COLO829 (cell line): ENCODE data around the gene IKZF1.
"Not testable (repeated sequence)": the region's sequence is repeated elsewhere in the genome, so short reads cannot be mapped to it uniquely, and the experiment has no call there.

Experiments
- DNase-seq: peaks from one replicate; pipeline ENCODE4 v3.0.0; 2012; ENCODE audit warnings: low spot score

The IKZF1 gene

DNA sequence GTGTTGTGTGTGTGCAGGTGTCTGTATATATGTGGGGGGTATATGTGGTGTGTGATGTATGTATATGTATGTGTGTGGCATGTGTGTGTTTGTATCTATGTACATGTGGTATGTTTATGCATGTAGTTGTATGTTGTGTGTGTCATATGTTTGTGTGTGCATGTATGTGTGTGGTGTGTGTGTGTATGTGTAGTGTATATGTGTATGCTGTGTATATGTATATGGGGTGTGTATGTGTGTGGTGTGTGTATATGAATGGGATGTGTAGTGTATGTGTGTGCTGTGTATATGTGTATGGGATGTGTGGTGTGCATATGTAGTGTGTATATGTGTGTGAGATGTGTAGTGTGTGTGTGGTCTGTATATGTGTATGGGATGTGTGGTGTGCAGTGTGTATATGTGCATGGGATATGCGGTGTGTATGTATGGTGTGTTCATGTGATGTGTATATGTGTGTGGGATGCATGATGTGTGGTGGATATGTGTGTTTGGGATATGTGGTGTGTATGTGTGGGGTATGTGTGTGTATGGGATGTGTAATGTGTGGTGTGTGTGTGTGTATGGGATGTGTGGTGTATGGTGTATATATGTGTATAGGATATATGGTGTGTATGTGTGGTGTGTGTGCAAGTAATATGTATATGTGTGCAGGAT is 30.0 kb downstream of the IKZF1 start:
- no peak for DNase-seq

GRCh38 chr7:50335230-50335794 is 30.8 kb downstream of the IKZF1 start:
- no peak for DNase-seq

GRCh38 chr7:50335795-50336754 is 31.6 kb downstream of the IKZF1 start:
- DNase-seq: no peak

DNA sequence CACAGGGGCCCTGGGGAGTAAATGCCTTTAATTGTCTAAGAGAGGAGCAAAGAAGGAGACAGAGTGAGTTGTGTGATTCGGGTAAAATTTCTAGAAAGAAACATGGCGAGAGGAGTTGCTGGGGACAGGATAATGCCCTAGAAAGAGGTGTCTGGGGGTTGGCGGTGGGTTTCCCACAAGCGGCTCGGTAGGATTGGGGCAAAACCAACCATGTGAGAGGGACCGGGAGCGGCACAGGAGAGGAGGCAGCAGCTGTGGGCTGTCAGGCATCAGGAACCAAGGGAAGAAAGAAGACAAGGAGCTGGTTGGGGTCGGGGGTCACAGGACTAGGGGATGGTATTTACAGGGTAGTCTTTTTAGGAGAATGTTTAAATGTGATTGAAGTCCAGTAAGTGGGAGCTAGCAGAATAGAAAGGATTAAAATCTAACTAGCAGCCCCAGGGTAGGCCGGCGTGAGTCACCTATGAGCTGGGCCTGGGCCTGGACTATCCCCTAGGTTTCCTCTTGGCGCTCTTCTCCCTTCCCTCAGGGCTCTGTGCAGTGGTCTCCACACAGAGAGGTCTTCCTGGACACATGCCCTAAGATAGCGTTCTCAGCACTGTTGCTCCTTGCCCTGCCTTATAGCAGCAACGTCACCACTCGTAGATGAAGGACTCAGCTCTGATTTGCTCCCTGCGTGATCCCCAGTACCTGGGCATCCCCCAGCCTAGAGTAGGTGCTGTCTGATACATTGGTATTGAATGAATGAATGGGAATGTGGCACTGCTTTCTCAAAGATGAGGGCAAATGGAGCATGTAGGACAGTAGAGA is 32.6 kb downstream of the IKZF1 start:
- DNase-seq: no peak

DNA sequence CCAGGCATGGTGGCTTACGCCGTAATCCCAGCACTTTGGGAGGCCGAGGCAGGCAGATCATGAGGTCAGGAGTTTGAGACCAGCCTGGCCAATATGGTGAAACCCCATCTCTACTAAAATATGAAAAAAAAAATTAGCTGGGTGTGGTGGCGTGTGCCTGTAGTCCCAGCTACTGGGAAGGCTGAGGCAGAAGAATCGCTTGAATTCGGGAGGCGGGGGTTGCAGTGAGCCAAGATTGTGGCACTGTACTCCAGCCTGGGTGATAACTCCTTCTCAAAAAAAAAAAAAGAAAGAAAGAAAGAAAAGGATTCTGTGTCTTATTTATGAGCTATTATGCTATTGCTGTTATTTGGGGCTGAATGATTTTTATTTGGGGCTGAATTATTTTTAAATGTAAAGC is 35.0 kb downstream of the IKZF1 start:
- not testable (repeated sequence) for DNase-seq

DNA sequence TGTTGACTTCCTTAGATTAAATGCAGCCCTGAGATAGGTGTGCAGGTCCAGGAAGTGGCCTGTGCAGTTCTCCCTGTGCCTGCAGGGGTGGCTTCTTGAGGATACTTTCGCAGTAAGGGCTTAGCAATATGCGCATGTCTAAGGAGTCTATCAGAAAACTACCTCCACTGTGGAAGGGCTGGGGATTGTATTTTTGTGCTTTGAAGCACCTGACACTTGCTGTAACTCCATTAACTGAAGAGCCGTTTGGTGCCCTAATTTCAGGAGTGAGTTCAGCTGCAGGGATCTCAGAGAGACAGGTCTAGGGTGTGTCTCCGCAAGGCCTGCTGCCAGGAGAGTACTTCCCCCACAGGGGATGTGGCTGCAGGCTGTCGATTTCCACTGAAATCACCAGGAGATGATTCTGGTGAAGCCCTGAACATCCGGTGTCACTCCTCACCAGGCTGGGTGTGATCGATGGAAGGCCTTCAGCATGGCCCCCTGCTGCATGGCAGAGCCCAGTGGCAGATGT is 35.5 kb downstream of the IKZF1 start:
- no peak for DNase-seq

GRCh38 chr7:50341724-50342123 is 37.2 kb downstream of the IKZF1 start:
- no peak for DNase-seq

DNA sequence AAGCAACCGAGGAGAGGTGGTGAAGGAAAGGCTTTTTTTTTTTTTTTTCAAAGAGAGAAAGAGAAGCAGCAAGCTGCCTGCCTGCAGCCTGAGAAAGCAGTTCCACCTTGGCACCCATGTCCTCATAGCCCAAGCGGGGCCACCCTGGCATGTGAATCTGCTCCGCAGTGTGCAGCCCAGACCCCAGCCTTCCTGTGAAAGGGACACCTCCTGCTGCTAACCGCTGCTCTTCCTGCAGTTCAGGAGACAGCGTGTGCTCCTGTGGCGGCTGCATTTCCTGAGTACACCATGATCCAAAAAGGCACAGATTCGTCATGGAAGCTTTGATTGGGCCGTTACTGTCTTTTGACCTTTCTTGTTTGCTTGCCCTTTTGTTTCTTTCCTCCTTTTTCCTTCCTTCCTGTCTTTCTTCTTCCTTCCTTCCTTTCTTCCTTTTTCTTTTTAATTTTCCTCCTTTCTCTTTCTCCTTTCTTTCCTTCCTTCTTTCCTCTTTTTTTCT is 38.1 kb downstream of the IKZF1 start:
- DNase-seq: no peak

DNA sequence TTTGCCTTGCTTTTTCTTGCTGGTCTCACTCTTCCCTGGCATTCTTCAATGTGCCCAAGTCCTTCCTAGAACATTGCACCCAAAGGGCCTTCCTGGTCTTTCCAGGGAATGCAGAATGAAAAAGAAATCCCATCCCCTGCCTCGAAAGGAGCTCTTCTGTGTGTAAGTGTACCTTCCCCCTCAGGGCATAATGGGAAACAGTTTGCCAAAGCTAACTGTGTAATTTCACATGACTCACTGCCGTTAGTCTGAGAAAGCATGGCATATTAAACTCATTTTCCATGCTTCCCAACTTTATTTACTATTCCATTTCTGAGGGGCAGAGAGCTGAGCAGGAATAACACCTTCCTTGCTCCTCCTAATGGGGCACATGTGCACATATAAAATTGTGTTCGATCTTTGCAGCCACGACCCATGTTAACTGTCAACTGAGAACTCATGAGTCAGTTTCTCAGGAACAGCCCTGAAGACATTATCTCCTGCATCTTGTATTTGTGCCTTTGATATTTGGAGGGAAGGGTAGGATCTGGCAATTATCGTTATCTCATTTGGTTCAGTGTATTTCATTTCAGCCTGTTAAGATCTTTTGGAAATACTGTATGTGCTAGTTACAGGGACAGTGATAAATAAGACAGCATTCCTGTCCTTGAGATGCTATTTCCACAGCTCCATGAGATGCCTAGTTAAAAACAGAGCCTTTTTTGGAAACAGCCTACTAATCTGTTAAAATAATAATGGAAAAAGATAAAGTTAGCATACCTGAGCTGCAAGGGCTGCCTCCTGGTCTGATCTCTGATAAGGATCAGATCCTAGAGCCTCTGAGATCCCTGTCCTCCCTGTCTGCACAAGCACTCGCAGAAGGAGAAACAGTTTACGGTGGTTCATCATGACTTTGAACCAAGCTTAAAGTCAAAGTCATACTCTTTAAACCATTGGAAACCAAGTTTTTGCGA is 42.3 kb downstream of the IKZF1 start:
- DNase-seq: peak; percentile 25

- DNase-seq: no peak
Observed at GRCh38 chr7:50347693-50348092, 43.2 kb downstream of the IKZF1 start.

GRCh38 chr7:50348469-50349162 is 44.1 kb downstream of the IKZF1 start:
- no peak for DNase-seq

GRCh38 chr7:50349399-50349798 is 44.9 kb downstream of the IKZF1 start:
- no peak for DNase-seq

DNA sequence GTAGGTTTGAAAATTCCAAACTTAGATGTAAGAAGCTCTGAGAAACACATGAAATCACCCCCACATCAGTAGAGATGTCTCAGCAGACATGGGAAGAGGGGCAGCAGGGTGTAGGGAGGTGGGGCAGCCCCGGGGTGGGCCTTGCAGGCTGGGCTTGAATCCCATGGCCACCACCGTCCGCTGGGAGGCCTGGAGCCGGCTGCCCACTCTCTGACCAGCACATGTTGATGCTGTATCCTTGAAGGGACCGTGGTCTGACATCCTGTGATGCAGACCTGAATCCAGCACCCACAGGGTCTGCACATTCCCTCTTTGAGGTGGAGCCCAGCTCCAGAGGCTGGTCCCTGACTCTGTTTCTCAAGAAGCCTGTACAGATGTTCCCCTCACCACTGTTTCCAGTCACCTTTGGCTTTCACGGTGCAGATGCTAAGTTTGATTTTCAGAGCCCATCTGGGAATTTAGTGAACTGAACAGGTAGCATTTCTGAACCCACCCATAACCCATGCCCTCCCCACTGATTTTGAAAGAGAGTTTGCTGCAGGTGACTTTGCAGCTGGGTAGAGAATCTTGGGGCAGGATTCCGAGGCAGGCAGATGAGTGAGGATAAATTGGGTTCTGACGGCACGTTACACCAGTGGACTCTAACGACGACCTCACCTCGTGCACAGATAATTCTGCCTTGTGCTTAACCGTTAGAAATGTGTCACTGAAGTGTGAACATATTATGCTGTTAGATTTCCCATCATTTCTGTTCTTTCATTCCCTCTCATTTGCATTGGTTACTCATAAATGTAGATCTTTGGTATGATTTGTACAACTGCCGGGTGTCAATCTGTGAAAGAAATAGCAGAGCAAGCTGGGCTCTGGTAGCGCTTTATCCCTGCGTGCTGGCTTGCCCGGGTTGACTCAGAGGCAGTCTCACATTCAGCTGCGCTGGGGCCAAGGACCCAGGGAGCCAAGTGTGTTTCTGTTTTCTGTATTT is 45.7 kb downstream of the IKZF1 start:
- no peak for DNase-seq

DNA sequence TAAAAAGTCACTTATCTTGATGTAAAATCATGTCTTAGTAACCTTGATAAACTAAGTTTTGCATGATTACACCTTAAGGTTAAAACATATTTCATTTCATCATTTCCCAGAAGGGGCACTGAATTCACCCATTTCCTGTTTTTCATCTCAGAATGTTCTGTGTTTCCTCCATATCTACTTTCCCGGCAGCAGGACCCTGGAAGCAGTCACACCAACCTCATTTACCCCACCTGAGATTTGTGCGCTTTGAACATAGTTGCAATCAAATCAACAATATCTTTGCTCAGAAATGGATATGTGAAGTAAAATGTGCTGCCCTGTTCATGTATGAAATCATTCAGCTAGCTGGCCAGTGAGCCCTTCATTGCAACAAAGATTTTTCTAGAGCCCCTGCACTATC is 46.8 kb downstream of the IKZF1 start:
- DNase-seq: no peak

DNA sequence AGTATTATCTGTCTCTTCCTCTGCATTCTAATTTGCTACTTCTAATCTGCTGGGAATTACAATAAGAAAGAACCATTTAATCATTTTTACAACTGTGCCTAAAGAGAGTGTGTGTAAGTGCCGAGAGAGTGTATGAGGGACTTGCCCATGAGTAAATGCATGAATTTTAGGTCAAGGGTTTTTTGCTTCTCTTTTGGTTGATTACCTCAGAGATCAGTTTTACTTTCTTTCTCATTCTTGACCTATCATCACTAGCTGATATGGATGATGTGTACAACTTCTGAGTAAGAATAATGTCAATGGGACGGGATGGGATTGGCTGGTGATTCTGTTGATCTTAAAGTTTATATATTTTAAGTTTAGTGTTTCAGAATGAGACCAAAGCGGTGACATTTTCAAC is 47.8 kb downstream of the IKZF1 start:
- DNase-seq: no peak

GRCh38 chr7:50352751-50353150 is 48.2 kb downstream of the IKZF1 start:
- DNase-seq: no peak

DNA sequence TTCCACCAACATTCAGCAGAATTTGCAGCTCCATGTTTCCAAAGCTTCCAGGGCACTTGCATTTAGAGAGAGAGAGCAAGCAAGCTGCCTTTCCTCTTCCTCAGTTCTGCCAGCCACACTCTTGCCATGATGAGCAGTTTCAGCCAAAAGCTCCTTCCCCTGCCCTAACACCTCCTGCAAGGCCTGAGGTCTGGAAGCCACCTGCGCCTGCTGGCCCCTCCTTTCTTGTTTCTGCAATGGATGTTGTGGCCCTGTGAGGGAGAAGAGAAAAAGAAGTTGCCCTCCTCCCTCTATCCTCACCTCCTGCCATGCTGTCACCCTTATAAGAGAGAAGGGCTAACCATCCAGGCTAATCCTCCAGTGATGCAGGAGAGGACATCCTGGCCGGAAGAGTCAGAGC is 48.7 kb downstream of the IKZF1 start:
- no peak for DNase-seq

DNA sequence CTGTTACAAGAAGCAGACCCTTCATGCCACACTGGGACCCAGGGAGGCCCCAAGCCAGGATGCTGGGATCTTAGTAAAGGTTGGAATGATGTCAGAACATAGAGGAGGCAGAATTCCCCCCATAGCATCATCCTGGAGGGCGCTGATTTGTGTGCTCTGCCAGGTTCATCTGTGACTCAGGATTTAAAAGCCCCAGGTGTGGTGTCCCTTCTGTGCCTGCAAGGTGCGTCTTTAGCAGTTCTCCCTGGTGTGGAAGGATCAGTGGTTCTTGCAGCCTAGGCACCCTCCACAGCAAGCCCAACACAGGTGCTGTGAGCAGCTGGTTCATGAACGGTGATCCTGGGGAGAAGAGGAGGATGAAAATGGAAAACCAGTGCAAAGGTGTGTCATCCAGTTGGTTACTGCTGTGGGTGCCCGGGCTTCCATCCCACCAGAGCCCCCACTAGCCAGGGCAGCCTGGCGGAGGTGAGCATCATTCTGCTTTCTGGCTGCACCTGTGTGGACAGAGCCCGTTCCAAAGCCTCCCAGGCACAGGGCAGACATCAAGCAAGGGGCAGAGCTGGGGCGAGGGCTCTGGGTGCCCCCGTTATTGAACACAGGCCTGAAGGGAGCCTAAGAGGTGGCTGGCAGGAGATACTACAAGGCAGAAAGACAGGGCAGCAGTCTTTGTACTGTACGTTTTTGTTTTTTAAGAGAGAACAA is 49.5 kb downstream of the IKZF1 start:
- no peak for DNase-seq
